Endothelial cell of umbilical vein (primary cell): ENCODE data around the gene LRRC46. TPM values are rescaled to one million over a fixed set of nuclear protein-coding genes. Genes with fewer than 3 reads are reported as not detected.

Experiments used
- BruUV-seq: library from RNA; stranded (reverse); fragments of 400-500 nt; replicated peaks from 2 replicates; lab custom pipeline; 2021; lab: Mats Ljungman, UMichigan
- CTCF ChIA-PET: fragments of 300-600, 350-600 bp; sonication (Branson Sonifier 250); formaldehyde crosslinking; loops from one replicate; lab custom pipeline; 2021; ENCODE audit warnings: antibody characterized with exemption, inconsistent platforms; lab: Charles Lee
- POLR2A ChIA-PET: fragments of 300-600, 350-600 bp; sonication (Branson Sonifier 250); formaldehyde crosslinking; loops from one replicate; lab custom pipeline; 2021; ENCODE audit warnings: antibody characterized with exemption, inconsistent platforms; lab: Charles Lee
- DNase-seq: peaks from one replicate; pipeline ENCODE4 v3.0.0-alpha.2; 2011; ENCODE audit warnings: low read depth, low spot score
- FAIRE-seq: peaks from 2 replicates; lab custom pipeline; 2011; peaks lifted over from hg19 to GRCh38; lab: Jason Lieb, UNC
- H2AFZ ChIP-seq: 2 replicates; pipeline ENCODE4 v1.6.0; 2012; ENCODE audit warnings: low read depth, low read length, control low read depth, inconsistent platforms
- H3K27ac ChIP-seq: 2 replicates; pipeline ENCODE4 v1.5.1; 2011; ENCODE audit warnings: low read depth, mild to moderate bottlenecking, control low read depth, low read length, moderate library complexity; ENCODE audit not compliant: insufficient read depth
- H3K27me3 ChIP-seq, 2 experiments: 2 replicates each; pipeline versions ENCODE4 v1.6.0 to v1.6.1; 2011; ENCODE audit warnings: low read length in 2 of 2, mixed read lengths in 1 of 2; ENCODE audit not compliant: control insufficient read depth in 2 of 2, insufficient read depth in 2 of 2
- H3K36me3 ChIP-seq, 2 experiments: 2 replicates in 1 of 2; 3 replicates in 1 of 2; pipeline ENCODE4 v1.5.1; 2011; ENCODE audit warnings: low read length in 2 of 2, mild to moderate bottlenecking in 1 of 2, moderate library complexity in 1 of 2; ENCODE audit not compliant: control insufficient read depth in 2 of 2, insufficient read depth in 2 of 2; ENCODE audit errors: extremely low read depth in 1 of 2
- H3K4me1 ChIP-seq: 3 replicates; pipeline ENCODE4 v1.5.1; 2011; ENCODE audit warnings: mild to moderate bottlenecking, low read length; ENCODE audit not compliant: control insufficient read depth, insufficient read depth; ENCODE audit errors: extremely low read depth
- H3K4me2 ChIP-seq: 2 replicates; pipeline ENCODE4 v1.6.1; 2011; ENCODE audit warnings: low read length, control low read depth, mixed read lengths; ENCODE audit not compliant: insufficient read depth
- H3K4me3 ChIP-seq, 3 experiments: fragments of 200-600 bp in 1 of 3; sonication (generic), shearing (Covaris generic) in 1 of 3; replicated peaks in 1 of 3; 2 replicates each; pipeline ENCODE4 v1.5.1; 2011 to 2016; ENCODE audit warnings: control low read depth in 3 of 3, low read length in 3 of 3, mild to moderate bottlenecking in 2 of 3, inconsistent platforms in 1 of 3, low read depth in 1 of 3, moderate library complexity in 1 of 3; ENCODE audit not compliant: insufficient read depth in 1 of 3
- H3K79me2 ChIP-seq: 2 replicates; pipeline ENCODE4 v1.6.0; 2012; ENCODE audit warnings: low read length, inconsistent platforms; ENCODE audit not compliant: control insufficient read depth, insufficient read depth
- H3K9ac ChIP-seq: replicated peaks from 2 replicates; pipeline ENCODE3; 2011; ENCODE audit warnings: low read length, control low read depth; ENCODE audit not compliant: insufficient read depth; ENCODE audit errors: extremely low read depth
- H3K9me1 ChIP-seq: replicated peaks from 3 replicates; pipeline ENCODE4 v1.6.0; 2011; ENCODE audit warnings: mild to moderate bottlenecking, low read length; ENCODE audit not compliant: control insufficient read depth, insufficient read depth; ENCODE audit errors: extremely low read depth
- H3K9me3 ChIP-seq: replicated peaks from 2 replicates; pipeline ENCODE4 v1.5.1; 2012; ENCODE audit warnings: low read length, inconsistent platforms; ENCODE audit not compliant: control insufficient read depth, insufficient read depth
- H4K20me1 ChIP-seq: replicated peaks from 2 replicates; pipeline ENCODE3; 2011; ENCODE audit warnings: mild to moderate bottlenecking, low read length; ENCODE audit not compliant: control insufficient read depth, insufficient read depth; ENCODE audit errors: extremely low read depth
- EZH2 ChIP-seq: IDR thresholded peaks from 2 replicates; pipeline ENCODE4 v1.6.1; 2012; ENCODE audit warnings: borderline replicate concordance, low read depth, mild to moderate bottlenecking, moderate library complexity, low read length, inconsistent platforms; ENCODE audit not compliant: severe bottlenecking
- FOS ChIP-seq: IDR thresholded peaks from 2 replicates; pipeline ENCODE4 v1.6.1; 2011; ENCODE audit warnings: mild to moderate bottlenecking, low read length, moderate library complexity, borderline replicate concordance; ENCODE audit not compliant: insufficient read depth
- GATA2 ChIP-seq: IDR thresholded peaks from 2 replicates; pipeline ENCODE4 v1.7.0; 2011; ENCODE audit warnings: low read depth, mild to moderate bottlenecking, moderate library complexity, mixed read lengths, low read length; ENCODE audit not compliant: insufficient read length, insufficient read depth
- JUN ChIP-seq: IDR thresholded peaks from 2 replicates; pipeline ENCODE4 v1.6.1; 2011; ENCODE audit warnings: borderline replicate concordance, low read depth; ENCODE audit not compliant: insufficient read length, insufficient read depth
- MYC ChIP-seq: IDR thresholded peaks from one replicate; pipeline ENCODE4 v1.6.1; 2011; ENCODE audit warnings: mild to moderate bottlenecking, low read depth, low read length
- POLR2A ChIP-seq: IDR thresholded peaks from 2 replicates; pipeline ENCODE4 v1.6.1; 2012; ENCODE audit warnings: low read depth, mild to moderate bottlenecking, control low read depth, low read length
- POLR2AphosphoS5 ChIP-seq: IDR thresholded peaks from 2 replicates; pipeline ENCODE4 v1.6.1; 2012; ENCODE audit warnings: low read depth, mild to moderate bottlenecking, control low read depth, low read length, moderate library complexity; ENCODE audit not compliant: insufficient read depth
- dilution Hi-C: fragments of 300-500 bp; cut with MboI; formaldehyde crosslinking; loops from one replicate; pipeline ENCODE4 v1.15.0; 2019; ENCODE audit warnings: low sequenced_read_pairs; ENCODE audit not compliant: extremely low pct_ligation_motif_present
- intact Hi-C: fragments of 100-400 bp; cut with micrococcal nuclease; formaldehyde crosslinking; loops from one replicate; pipeline ENCODE4 v1.10.0; 2022
- polyA plus RNA-seq, 4 experiments: library from polyadenylated mRNA; depleted of rRNA in 3 of 4; stranded (reverse) in 3 of 4; unstranded in 1 of 4; fragments of >200 nt; gene quantifications; 2 replicates each; pipeline versions ENCODE4 v1.2.1 to v1.2.3, GENCODE V29; 2011 to 2012; ENCODE audit warnings: missing spikeins in 1 of 4
- total RNA-seq: library from RNA; stranded (reverse); gene quantifications from 2 replicates; pipeline ENCODE4 v1.2.3, GENCODE V29; 2021
- TF ChIP-seq, protein P1 (sequence below): IDR thresholded peaks from 2 replicates; pipeline ENCODE4 v1.6.1; 2011; ENCODE audit not compliant: insufficient read depth, insufficient read length
- TF ChIP-seq, protein P2 (sequence below), 2 donors: IDR thresholded peaks; 1 replicate in 1 of 2; 2 replicates in 1 of 2; pipeline ENCODE4 v1.5.1; 2011; ENCODE audit warnings: low read length in 2 of 2, mild to moderate bottlenecking in 2 of 2, moderate library complexity in 2 of 2, control low read depth in 1 of 2, inconsistent platforms in 1 of 2, low read depth in 1 of 2; ENCODE audit not compliant: insufficient read depth in 1 of 2; ENCODE audit errors: extremely low read depth in 1 of 2

The LRRC46 gene
- total and polyA plus RNA-seq, 2 donors (not counting 3 experiments of a cell fraction or from before 2014, with no cell fraction given): 0.36 to 0.42 TPM

DNA sequence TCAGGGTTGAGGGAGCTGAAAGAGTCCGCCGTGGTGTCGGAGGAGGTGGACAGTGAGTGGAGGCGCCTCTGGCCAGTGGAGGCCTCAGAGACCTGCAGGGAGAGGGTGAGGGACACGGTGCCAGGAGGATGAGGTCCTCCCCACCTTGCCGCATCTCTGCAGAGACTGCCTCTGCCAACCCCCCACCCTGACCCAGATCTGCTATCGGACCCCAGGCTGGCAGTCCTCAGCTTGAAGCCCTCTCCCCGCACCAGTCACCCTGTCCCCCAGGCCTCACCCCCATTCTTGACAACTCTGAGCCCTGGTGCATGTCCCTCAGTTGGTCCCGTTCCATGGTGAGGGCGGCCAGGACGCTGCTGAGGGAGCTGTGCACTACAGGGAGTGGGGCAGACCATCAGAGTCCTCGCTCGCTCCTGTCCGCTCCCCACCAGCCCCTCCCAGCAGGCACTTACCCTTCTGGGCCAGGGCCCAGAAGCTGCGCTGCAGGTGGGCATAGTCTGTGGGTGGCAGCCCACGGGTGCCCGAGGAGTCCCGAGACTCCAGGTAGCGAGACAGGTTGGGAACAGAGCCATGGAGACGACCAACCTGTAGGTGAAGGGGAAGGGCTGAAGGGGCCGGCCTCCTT is 15.2 kb upstream of the LRRC46 start:
- CTCF ChIA-PET: no interaction called here
- H4K20me1 ChIP-seq: no peaks in the 10 kb centered on the region
- H3K9ac ChIP-seq: no peak overlapping the region
- dilution Hi-C loops (no loop called here), intact Hi-C loops (no loop called here)
- no peak overlapping the region for H2AFZ ChIP-seq
- POLR2A ChIA-PET: no interaction called here
- H3K4me1 ChIP-seq: peaks cover 11% of the 10 kb centered on the region
- H3K36me3 ChIP-seq: peaks cover 3 to 52% of the 10 kb centered on the region in 2 experiments
- FAIRE-seq (no peak), DNase-seq (no peak)
- peaks cover 8% of the 10 kb centered on the region for H3K79me2 ChIP-seq
- no peaks in the 10 kb centered on the region for H3K9me3 ChIP-seq
- H3K4me3 ChIP-seq: no peak overlapping the region
- H3K9me1 ChIP-seq: no peaks in the 10 kb centered on the region
- H3K27me3 ChIP-seq: no peaks in the 10 kb centered on the region
- BruUV-seq: no TSS peak
- TF ChIP-seq, protein P1, sequence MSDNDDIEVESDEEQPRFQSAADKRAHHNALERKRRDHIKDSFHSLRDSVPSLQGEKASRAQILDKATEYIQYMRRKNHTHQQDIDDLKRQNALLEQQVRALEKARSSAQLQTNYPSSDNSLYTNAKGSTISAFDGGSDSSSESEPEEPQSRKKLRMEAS: no peak
- TF ChIP-seq EZH2: no peak
- TF ChIP-seq, protein P2, sequence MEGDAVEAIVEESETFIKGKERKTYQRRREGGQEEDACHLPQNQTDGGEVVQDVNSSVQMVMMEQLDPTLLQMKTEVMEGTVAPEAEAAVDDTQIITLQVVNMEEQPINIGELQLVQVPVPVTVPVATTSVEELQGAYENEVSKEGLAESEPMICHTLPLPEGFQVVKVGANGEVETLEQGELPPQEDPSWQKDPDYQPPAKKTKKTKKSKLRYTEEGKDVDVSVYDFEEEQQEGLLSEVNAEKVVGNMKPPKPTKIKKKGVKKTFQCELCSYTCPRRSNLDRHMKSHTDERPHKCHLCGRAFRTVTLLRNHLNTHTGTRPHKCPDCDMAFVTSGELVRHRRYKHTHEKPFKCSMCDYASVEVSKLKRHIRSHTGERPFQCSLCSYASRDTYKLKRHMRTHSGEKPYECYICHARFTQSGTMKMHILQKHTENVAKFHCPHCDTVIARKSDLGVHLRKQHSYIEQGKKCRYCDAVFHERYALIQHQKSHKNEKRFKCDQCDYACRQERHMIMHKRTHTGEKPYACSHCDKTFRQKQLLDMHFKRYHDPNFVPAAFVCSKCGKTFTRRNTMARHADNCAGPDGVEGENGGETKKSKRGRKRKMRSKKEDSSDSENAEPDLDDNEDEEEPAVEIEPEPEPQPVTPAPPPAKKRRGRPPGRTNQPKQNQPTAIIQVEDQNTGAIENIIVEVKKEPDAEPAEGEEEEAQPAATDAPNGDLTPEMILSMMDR (IDR thresholded peaks at IDR 0.05; ENCODE audit: extremely low read depth in 1 of 2, insufficient read depth in 1 of 2, low read depth in 1 of 2, low read length in 2 of 2): no peak
- TF ChIP-seq POLR2A: no peak
- TF ChIP-seq GATA2: no peak
- TF ChIP-seq JUN: no peak
- TF ChIP-seq MYC: no peak
- no peak for TF ChIP-seq FOS
- TF ChIP-seq POLR2AphosphoS5: no peak
- no peak overlapping the region for H3K4me2 ChIP-seq
- H3K27ac ChIP-seq: no peak overlapping the region
